PFSK-1 (cell line): ENCODE results near the gene PTGFRN.

Source experiments
- FOXP2 ChIP-seq: optimal IDR thresholded peaks from 2 replicates; pipeline ENCODE3; 2011; ENCODE audit warnings: borderline replicate concordance, control low read depth, inconsistent platforms; ENCODE audit not compliant: insufficient read depth; ENCODE audit errors: extremely low read length, extremely low read depth
- POLR2AphosphoS5 ChIP-seq: IDR thresholded peaks from 2 replicates; pipeline ENCODE4 v1.6.1; 2012; ENCODE audit warnings: low read depth, mild to moderate bottlenecking, control low read depth, low read length, moderate library complexity
- SIN3A ChIP-seq: IDR thresholded peaks from 2 replicates; pipeline ENCODE4 v1.6.1; 2012; ENCODE audit warnings: mild to moderate bottlenecking, low read length, moderate library complexity, borderline replicate concordance; ENCODE audit not compliant: insufficient read depth
- TAF1 ChIP-seq: IDR thresholded peaks from 2 replicates; pipeline ENCODE4 v1.6.1; 2012; ENCODE audit warnings: low read length, control low read depth, borderline replicate concordance; ENCODE audit not compliant: insufficient read depth
- TF ChIP-seq, protein P1 (sequence below), 2 experiments: IDR thresholded peaks; 2 replicates each; pipeline versions ENCODE4 v1.6.1 to v1.8.0; 2011 to 2012; ENCODE audit warnings: low read depth in 2 of 2, low read length in 2 of 2, control low read depth in 1 of 2, inconsistent platforms in 1 of 2, mild to moderate bottlenecking in 1 of 2, moderate library complexity in 1 of 2; ENCODE audit not compliant: insufficient read depth in 1 of 2

Gene PTGFRN

GRCh38 chr1:116991918-116992317 is 82.2 kb downstream of the PTGFRN start:
- TF ChIP-seq FOXP2 (no peak), SIN3A (no peak), TAF1 (no peak), POLR2AphosphoS5 (no peak)
- TF ChIP-seq, protein P1, sequence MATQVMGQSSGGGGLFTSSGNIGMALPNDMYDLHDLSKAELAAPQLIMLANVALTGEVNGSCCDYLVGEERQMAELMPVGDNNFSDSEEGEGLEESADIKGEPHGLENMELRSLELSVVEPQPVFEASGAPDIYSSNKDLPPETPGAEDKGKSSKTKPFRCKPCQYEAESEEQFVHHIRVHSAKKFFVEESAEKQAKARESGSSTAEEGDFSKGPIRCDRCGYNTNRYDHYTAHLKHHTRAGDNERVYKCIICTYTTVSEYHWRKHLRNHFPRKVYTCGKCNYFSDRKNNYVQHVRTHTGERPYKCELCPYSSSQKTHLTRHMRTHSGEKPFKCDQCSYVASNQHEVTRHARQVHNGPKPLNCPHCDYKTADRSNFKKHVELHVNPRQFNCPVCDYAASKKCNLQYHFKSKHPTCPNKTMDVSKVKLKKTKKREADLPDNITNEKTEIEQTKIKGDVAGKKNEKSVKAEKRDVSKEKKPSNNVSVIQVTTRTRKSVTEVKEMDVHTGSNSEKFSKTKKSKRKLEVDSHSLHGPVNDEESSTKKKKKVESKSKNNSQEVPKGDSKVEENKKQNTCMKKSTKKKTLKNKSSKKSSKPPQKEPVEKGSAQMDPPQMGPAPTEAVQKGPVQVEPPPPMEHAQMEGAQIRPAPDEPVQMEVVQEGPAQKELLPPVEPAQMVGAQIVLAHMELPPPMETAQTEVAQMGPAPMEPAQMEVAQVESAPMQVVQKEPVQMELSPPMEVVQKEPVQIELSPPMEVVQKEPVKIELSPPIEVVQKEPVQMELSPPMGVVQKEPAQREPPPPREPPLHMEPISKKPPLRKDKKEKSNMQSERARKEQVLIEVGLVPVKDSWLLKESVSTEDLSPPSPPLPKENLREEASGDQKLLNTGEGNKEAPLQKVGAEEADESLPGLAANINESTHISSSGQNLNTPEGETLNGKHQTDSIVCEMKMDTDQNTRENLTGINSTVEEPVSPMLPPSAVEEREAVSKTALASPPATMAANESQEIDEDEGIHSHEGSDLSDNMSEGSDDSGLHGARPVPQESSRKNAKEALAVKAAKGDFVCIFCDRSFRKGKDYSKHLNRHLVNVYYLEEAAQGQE (IDR thresholded peaks at IDR 0.05; ENCODE audit: insufficient read depth in 1 of 2, low read depth in 2 of 2, low read length in 2 of 2) = no peak

DNA sequence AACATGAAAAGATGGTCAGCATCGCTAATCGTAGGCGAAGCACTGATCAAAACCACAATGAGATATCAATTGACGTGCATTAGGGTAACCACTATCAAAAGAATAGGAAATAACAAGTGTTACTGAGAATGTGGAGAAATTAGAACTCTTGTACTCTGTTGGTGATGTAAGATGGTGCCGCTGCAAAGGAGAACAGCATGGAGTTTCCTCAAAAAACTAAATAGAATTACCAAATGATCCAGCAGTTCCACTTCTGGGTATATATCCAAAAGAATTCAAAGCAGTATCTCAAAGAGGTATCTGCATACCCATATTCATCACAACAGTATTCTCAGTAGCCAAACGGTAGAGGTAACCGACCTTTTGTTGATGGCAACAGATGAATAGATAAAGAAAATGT is 83.6 kb downstream of the PTGFRN start:
- TF ChIP-seq, protein P1 (IDR thresholded peaks at IDR 0.05; ENCODE audit: insufficient read depth in 1 of 2, low read depth in 2 of 2, low read length in 2 of 2) = no peak
- TF ChIP-seq TAF1 (no peak), FOXP2 (no peak), POLR2AphosphoS5 (no peak), SIN3A (no peak)

DNA sequence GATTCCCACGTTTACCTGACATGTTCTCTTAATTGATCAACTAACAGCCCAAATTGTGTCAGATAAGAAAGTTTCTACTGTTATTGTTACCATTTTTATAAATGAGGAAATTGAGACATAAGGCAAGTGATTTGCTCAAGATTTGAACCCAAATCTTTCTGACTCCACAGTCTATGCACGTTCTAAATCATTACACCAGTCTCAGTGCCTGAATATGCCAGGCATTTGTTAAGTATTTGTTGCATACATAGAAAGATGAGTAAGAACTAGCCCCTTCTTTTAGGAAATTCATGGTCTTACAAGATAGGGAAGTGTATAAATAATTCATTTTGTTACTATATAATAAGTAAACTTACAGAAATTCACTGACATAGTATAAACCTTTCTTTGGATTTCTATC is 84.7 kb downstream of the PTGFRN start:
- TF ChIP-seq TAF1 = no peak
- no peak for TF ChIP-seq FOXP2
- TF ChIP-seq SIN3A = no peak
- TF ChIP-seq, protein P1 (IDR thresholded peaks at IDR 0.05; ENCODE audit: insufficient read depth in 1 of 2, low read depth in 2 of 2, low read length in 2 of 2) = no peak
- TF ChIP-seq POLR2AphosphoS5 = no peak

DNA sequence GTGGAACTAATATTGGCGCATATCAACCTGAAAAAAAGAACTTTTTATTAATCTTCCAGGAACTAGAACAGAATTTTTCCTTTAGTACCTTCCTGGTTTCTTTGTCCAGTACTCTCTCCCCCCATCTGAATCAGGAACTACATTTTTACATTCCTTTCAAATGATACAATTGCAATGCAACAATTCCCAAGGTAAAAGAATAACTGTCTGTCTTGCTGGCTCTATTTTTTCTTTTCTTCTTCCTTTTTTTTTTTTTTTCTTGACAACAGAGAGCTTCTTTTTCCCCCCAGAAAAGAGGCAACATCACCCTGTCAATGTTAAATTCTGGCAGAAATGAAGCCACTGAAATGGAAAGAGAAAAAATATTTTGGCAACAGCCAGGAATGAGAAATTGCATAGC is 87.3 kb downstream of the PTGFRN start:
- TF ChIP-seq SIN3A (no peak), POLR2AphosphoS5 (no peak), FOXP2 (no peak), TAF1 (no peak)
- TF ChIP-seq, protein P1 (IDR thresholded peaks at IDR 0.05; ENCODE audit: insufficient read depth in 1 of 2, low read depth in 2 of 2, low read length in 2 of 2) = no peak

DNA sequence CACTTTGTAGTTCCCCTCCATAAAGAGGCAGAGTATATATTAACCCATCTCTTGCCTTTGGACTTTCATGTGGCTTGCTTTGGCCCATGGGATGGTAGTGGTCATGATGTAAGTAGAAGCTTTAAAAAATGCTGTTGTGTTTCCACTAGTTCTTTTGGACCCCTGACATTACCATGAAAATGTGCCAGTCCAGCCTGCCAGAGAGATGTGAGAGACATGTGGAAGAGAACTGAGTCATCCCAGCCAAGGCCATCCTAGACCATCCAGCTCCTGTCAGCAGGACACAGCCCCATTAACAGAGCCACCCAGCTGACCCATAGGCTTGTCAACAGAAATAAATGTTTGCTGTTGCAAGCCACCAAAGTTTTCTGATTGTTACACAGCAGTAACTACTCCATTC is 87.9 kb downstream of the PTGFRN start:
- TF ChIP-seq POLR2AphosphoS5 = no peak
- no peak for TF ChIP-seq FOXP2
- no peak for TF ChIP-seq SIN3A
- TF ChIP-seq, protein P1 (IDR thresholded peaks at IDR 0.05; ENCODE audit: insufficient read depth in 1 of 2, low read depth in 2 of 2, low read length in 2 of 2) = no peak
- no peak for TF ChIP-seq TAF1
